ENCODE data around the gene FAM222B. TPM values are rescaled to one million over a fixed set of nuclear protein-coding genes. Genes with fewer than 3 reads are reported as not detected.
"Not testable (repeated sequence)": the region's sequence is repeated elsewhere in the genome, so short reads cannot be mapped to it uniquely, and the experiment has no call there.

The FAM222B gene
- total RNA-seq, 1 donor from 2014 or later = 16.9 TPM

DNA sequence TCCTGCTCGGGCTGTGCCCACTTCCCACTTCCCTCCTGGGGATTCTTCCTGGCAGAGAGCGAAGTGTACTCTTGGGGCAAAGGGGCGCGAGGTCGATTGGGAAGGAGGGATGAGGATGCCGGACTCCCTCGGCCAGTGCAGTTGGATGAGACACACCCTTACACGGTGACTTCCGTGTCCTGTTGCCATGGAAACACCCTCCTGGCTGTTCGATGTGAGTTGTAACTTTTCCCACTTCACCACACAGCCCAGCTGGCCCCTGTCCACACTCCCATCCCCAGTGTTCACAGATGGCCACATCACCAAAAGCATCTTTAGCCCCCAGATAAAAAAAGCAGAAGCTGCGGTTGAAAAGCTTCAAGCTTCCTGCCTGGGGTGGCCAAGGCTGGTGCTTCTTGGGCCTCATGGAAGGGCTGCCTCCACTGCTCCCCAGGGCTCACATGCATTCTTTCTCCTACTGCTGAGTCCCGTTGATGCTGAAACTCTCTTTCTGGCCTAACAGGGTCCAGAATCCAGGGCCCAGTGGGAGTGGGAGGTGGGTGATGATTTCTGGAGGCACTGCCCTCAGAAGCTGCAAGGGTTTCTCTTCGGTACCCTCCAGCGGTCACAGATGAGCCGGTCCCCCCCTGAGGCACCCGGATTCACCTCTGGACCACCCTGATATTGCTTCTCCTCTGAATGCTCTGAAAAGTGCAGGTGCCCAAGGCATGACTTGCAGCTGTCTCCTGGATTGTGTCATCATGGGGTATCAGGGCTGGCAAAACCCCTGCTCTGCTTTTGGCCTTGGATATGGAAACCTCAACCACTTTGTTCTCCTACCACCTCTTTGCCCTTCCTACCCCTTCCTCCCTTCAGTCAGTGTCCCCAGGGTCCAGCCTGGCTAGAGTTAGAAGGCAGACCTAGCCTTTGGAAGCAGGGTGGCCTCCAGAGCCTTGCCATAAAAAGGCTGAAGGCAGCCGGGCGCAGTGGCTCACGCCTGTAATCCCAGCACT, 100.9 kb downstream of the FAM222B start:
- ATAC-seq (no peak), DNase-seq (ENCODE audit: missing footprints) (no peak)
- intact Hi-C loops (cut with DNase I) = no loop called here

- DNase-seq (ENCODE audit: missing footprints) (no peak), ATAC-seq (no peak)
- intact Hi-C loops (cut with DNase I) = no loop called here
Observed at GRCh38 chr17:28740406-28741357, 101.9 kb downstream of the FAM222B start.

DNA sequence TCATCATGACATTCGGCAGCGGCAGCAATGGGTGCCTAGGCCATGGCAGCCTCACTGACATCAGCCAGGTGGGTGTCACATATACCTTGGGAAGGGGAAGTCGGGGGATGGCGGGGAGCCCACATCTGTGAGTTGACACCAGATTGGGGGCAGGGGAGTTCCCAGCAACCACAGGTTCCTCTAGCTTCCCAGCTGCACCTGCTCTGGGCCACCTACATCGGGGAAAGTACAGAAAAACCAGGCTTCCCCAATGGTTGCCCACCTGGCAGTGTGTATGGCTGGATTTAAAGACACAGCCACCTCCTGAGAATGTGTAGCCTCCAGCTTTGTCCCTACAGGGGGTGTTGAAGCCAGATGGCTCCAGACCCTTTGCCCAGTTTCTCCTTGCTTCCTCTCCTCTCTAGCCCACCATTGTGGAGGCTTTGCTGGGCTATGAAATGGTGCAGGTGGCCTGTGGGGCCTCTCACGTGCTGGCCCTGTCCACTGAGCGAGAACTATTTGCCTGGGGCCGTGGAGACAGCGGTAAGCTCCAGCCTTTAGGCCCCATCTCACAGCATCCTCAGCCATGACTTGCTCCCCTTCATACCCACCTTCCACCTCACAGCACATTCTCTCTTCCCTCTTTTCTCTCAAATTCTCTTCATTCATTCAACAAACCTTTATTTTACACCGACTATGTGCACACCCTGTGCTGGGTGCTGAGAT, 103.8 kb downstream of the FAM222B start:
- ATAC-seq (no peak), DNase-seq (ENCODE audit: missing footprints) (no peak)
- intact Hi-C loops (cut with DNase I) = no loop called here

DNA sequence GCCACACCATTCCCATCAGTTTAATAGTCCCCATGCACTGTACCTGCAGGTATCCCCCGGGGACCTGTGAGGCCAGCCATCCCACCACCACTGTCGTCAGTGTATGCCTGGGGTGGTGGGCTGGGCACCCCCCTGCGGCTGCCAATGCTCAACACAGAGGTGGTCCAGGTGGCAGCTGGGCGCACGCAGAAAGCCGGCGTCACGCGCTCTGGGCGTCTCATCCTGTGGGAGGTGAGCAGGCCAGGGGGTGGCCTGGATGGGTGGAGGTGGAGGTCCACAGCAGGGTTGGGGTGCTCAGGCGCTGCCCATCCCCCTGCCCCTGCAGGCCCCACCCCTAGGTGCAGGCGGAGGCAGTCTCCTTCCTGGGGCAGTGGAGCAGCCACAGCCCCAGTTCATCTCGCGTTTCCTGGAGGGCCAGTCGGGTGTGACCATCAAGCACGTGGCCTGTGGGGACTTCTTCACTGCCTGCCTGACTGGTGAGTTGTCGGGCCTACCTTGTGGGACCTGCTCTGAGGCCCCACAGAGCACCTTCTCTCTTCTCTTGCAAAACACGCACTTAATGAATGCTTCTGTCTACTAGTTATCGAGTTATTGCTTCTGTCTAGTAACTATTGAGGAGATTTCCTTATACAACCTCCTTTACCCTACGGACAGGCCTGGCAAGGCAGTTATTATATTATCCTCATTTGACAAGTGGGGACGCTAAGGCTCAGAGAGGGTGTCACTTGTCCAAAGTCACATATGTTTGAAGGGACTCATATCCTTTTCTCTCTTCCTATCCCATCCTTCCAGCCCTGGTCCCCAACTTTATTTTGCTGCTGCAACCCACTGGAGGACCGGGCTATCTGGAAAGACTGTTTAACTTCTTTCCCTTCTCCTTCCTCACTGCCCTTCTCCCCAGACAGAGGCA, 104.6 kb downstream of the FAM222B start:
- intact Hi-C loops (cut with DNase I) = no loop called here
- ATAC-seq (no peak), DNase-seq (ENCODE audit: missing footprints) (no peak)

GRCh38 chr17:28737316-28737715, 105.3 kb downstream of the FAM222B start:
- intact Hi-C loops (cut with DNase I) = no loop called here
- ATAC-seq (no peak), DNase-seq (ENCODE audit: missing footprints) (no peak)

GRCh38 chr17:28735913-28736769, 106.4 kb downstream of the FAM222B start:
- DNase-seq (ENCODE audit: missing footprints); intact Hi-C loops (cut with DNase I); ATAC-seq: not testable (repeated sequence)

DNA sequence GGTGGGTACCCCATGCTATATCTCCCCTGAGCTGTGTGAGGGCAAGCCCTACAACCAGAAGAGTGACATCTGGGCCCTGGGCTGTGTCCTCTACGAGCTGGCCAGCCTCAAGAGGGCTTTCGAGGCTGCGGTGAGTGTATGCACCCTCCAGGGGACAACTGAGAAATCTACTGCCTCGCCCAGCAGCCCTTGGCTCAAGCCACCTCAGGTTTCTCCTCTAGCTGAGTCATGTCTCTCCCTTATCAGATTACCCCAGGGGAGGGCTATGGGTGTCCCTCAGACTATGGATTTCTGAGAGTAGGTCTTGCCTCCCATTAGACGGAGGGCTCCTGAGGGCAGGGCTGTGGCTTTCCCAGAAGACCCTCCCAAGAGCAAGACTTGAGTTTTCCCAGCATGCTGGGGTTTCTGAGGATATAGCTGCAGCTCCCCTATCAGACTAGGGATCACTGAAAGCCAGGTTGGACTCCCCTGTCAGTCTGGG, 107.3 kb downstream of the FAM222B start:
- DNase-seq (ENCODE audit: missing footprints) (no peak), ATAC-seq (no peak)
- intact Hi-C loops (cut with DNase I) = no loop called here

DNA sequence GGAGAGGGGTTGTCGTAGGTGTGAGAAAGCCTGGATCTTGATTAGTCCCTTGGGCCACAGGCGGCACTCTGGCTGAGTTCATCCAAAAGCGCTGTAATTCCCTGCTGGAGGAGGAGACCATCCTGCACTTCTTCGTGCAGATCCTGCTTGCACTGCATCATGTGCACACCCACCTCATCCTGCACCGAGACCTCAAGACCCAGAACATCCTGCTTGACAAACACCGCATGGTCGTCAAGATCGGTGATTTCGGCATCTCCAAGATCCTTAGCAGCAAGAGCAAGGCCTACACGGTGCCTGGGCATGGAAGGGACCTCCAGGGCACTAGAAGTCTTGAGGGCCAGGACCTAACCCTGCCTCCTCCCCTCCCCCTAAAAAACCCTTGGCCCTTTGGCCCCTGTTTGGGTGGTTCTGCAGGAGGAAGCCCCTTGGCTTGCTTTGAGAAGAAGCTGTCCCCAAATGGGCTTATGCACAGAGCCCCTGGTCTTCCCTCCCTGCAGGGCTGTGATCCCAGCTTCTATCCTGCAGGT, 107.8 kb downstream of the FAM222B start:
- intact Hi-C loops (cut with DNase I) = no loop called here
- ATAC-seq (no peak), DNase-seq (ENCODE audit: missing footprints) (no peak)

DNA sequence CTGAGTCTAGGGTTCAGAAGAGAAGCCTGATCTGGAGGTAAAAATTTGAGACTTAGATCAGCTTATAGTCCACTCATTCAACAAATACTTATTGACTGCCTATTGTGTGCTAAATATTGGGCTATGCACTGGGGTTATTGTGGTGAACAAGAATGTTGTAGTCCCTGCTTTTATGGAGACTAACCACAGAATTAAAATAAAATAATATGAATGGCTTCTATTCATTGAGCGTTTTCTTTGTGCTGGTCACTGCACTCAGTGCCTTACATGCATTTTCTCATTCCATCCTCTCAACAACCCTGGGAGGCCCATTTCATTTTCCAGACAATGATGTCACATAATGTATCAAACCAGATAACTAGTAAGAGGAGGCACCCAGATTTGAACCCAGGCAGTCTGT, 109.2 kb downstream of the FAM222B start:
- intact Hi-C loops (cut with DNase I) = no loop called here
- no peak for DNase-seq (ENCODE audit: missing footprints)
- ATAC-seq = no peak

DNA sequence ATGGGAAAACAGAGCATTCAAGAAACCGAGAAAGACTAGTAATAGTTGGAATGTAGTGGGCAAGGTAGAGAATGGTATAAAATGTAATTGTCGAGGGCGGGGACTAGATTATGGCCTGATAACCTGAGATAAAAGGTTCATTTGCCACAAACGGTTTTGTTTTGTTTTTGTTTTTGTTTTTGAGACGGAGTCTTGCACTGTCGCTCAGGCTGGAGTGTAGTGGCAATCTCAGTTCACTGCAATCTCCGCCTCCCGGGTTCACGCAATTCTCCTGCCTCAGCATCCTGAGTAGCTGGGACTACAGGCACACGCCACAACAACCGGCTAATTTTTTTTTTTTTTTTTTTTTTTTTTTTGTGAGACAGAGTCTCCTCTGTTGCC, 112.7 kb downstream of the FAM222B start:
- ATAC-seq = no peak
- intact Hi-C loops (cut with DNase I) = loop anchor here (2.0 to 5.0 kb wide), 2 partner anchors 172 to 223 kb away; partner anchors contain the start of gene DHRS13

DNA sequence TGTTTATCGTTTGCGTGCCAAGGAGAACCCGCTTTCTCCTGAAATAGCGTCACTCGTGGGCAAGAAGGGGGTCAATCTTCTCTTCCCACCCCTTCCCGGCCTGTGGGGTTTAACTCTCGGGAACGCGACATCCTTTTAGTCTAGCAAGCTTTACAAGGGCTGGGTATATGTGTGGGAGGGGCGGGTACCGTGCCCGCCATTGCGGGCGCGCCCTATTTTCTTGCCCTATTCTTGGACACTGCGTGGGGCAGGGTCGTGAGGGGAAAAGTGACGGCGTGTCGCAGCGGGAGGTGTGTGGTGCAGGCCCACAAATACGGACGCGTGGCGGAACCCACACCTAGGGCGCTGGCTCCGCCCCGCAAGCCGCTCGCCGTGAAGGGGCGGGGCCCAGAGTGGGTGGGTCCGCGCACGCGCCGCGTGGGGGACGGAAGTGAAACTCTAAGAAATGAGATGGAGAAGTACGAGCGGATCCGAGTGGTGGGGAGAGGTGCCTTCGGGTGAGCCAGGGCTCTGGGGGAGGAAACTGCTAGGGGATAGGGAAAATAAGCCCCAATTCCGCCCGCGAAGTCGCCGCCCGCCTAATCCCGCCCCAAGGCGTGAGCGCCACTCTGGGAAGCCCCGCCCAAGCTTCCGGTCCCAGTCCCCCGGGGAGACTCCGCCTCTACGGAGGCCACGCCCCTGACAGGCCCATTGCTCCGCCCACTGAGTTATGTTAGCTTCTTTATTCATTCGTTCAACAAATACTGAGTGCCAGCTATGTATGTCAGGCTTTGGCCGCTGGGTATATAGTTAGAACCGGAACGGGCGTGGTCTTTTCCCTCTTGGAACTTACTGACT, 114.0 kb downstream of the FAM222B start, which contains the start of gene NEK8:
NEK8 (plus strand) TSS at position 425 of the 837 bp plus-strand sequence; CDS start at position 451, 26 bp downstream.
- peak; percentile 79 for ATAC-seq
- DNase-seq (ENCODE audit: missing footprints) = peak; percentile 97
- intact Hi-C loops (cut with DNase I) = loop anchor here (2.0 to 5.0 kb wide), 2 partner anchors 174 to 224 kb away; partner anchors contain the start of gene DHRS13

More for the DNA sequence above, 112.7 kb downstream of the FAM222B start:
- no peak for DNase-seq (ENCODE audit: missing footprints)

GRCh38 chr17:28726627-28727491, 115.7 kb downstream of the FAM222B start:
- ATAC-seq (peak; percentile 80), DNase-seq (ENCODE audit: missing footprints) (peak; percentile 96)
- intact Hi-C loops (cut with DNase I) = loop anchor here (1.0 to 5.0 kb wide), 2 partner anchors 23 to 175 kb away; partner anchors contain the start of gene DHRS13

- intact Hi-C loops (cut with DNase I) = loop anchor here (5.0 kb wide), 1 partner anchor 176 kb away; the partner anchor contains the start of gene DHRS13
- peak; percentile 64 for ATAC-seq
- DNase-seq (ENCODE audit: missing footprints) = peak; percentile 87
Observed at GRCh38 chr17:28726226-28726626, 116.4 kb downstream of the FAM222B start, which contains the start of gene TLCD1. TSS of gene TLCD1 (minus strand) at chr17:28726233. CDS start at chr17:28726097, 136 bp downstream.

- ATAC-seq (no peak), DNase-seq (ENCODE audit: missing footprints) (peak; percentile 83)
- intact Hi-C loops (cut with DNase I) = loop anchor here (5.0 kb wide), 1 partner anchor 177 kb away; the partner anchor contains the start of gene DHRS13
Observed at GRCh38 chr17:28725660-28726225, 116.8 kb downstream of the FAM222B start.

Data from Right ventricle myocardium inferior (tissue), 1 donor.